GM12891 (cell line): ENCODE results near the gene THADA.

Source experiments
- DNase-seq: peaks from one replicate; pipeline ENCODE4 v3.0.0; 2011; ENCODE audit warnings: low spot score; ENCODE audit not compliant: insufficient read length
- FAIRE-seq: peaks from 2 replicates; lab custom pipeline; 2011; peaks lifted over from hg19 to GRCh38; lab: Jason Lieb, UNC
- PAX5 ChIP-seq: IDR thresholded peaks from 2 replicates; pipeline ENCODE4 v1.6.1; 2011; ENCODE audit warnings: low read length, moderate library complexity, mild to moderate bottlenecking; ENCODE audit not compliant: insufficient read depth, severe bottlenecking
- POLR2A ChIP-seq: IDR thresholded peaks from 2 replicates; pipeline ENCODE4 v1.6.1; 2011; ENCODE audit warnings: low read depth, low read length, control low read depth
- POLR2AphosphoS5 ChIP-seq: IDR thresholded peaks from 2 replicates; pipeline ENCODE4 v1.6.1; 2011; ENCODE audit warnings: low read depth, low read length, control low read depth
- POU2F2 ChIP-seq: IDR thresholded peaks from 2 replicates; pipeline ENCODE4 v1.6.1; 2011; ENCODE audit warnings: low read depth, mild to moderate bottlenecking, control low read depth, low read length, moderate library complexity
- SPI1 ChIP-seq: IDR thresholded peaks from 2 replicates; pipeline ENCODE4 v1.6.1; 2011; ENCODE audit warnings: low read depth, low read length, control low read depth
- TAF1 ChIP-seq: IDR thresholded peaks from 2 replicates; pipeline ENCODE4 v1.6.1; 2011; ENCODE audit warnings: low read depth, low read length, control low read depth

The THADA gene

GRCh38 chr2:43363120-43363519, 232.7 kb downstream of the THADA start:
- TF ChIP-seq POU2F2, result no peak
- TF ChIP-seq SPI1, result no peak
- TF ChIP-seq POLR2AphosphoS5, result no peak
- DNase-seq (no peak), FAIRE-seq (no peak)

DNA sequence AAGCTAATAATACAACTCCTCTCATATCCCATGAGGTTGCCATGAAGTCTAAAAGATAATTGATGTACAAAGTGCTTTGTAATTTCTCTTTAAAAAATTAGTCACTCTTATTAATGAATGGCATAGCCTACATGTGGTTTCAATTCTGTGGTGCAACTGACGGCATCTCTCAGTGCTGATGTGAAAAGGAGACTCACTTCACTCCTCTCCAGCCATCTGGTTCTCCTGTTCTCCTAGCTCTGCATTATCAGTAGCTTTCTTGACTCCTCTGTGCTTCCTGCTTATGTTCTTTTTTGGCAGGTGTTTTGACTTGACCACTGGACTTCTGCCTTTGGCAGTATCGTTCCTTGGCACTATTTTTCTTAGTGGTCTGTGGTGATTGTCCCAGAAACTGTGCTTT, 234.6 kb downstream of the THADA start:
- FAIRE-seq (no peak), DNase-seq (no peak)
- TF ChIP-seq POU2F2 (no peak), SPI1 (no peak), POLR2A (no peak), PAX5 (no peak), TAF1 (no peak), POLR2AphosphoS5 (no peak)

GRCh38 chr2:43360137-43360536, 235.7 kb downstream of the THADA start:
- no peak for TF ChIP-seq POU2F2
- no peak for TF ChIP-seq POLR2A
- TF ChIP-seq POLR2AphosphoS5, result no peak
- no peak for TF ChIP-seq SPI1
- no peak for TF ChIP-seq TAF1
- no peak for TF ChIP-seq PAX5
- no peak for FAIRE-seq
- DNase-seq, result no peak

- FAIRE-seq (no peak), DNase-seq (no peak)
- no peak for TF ChIP-seq POLR2AphosphoS5
- TF ChIP-seq POLR2A, result no peak
- TF ChIP-seq POU2F2, result no peak
- TF ChIP-seq PAX5, result no peak
- TF ChIP-seq TAF1, result no peak
- no peak for TF ChIP-seq SPI1
These were observed 237.2 kb downstream of the THADA start for GRCh38 chr2:43358410-43359201.

- TF ChIP-seq SPI1 (no peak), POLR2A (no peak), POLR2AphosphoS5 (no peak), TAF1 (no peak), PAX5 (no peak), POU2F2 (no peak)
These were observed 239.1 kb downstream of the THADA start for GRCh38 chr2:43356774-43357173.

GRCh38 chr2:43355399-43355798, 240.4 kb downstream of the THADA start:
- TF ChIP-seq TAF1 (no peak), PAX5 (no peak), POU2F2 (no peak), POLR2A (no peak), SPI1 (no peak), POLR2AphosphoS5 (no peak)
- FAIRE-seq, result no peak
- DNase-seq, result no peak

More at GRCh38 chr2:43356774-43357173, 239.1 kb downstream of the THADA start:
- no peak for DNase-seq
- no peak for FAIRE-seq

DNA sequence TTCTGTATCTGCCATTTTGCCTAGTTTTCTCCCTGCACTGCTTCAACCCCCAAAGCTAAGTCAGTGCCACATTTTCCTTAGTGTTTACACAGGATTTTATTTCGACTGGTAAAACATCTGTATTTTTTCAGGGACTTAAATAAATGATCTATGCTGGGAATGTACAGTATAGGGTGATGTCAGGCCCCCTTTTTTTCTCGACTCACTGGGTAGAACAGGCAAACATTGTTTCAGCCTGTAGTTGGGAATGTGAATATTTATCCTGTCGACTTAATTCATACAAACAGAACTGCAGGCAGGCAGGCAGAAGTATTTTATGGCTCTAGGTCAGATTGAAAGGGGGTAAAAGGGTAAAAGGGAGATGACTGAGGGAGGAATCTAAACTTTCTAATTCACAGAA, 245.9 kb downstream of the THADA start:
- no peak for DNase-seq
- TF ChIP-seq POU2F2, result no peak
- no peak for FAIRE-seq

DNA sequence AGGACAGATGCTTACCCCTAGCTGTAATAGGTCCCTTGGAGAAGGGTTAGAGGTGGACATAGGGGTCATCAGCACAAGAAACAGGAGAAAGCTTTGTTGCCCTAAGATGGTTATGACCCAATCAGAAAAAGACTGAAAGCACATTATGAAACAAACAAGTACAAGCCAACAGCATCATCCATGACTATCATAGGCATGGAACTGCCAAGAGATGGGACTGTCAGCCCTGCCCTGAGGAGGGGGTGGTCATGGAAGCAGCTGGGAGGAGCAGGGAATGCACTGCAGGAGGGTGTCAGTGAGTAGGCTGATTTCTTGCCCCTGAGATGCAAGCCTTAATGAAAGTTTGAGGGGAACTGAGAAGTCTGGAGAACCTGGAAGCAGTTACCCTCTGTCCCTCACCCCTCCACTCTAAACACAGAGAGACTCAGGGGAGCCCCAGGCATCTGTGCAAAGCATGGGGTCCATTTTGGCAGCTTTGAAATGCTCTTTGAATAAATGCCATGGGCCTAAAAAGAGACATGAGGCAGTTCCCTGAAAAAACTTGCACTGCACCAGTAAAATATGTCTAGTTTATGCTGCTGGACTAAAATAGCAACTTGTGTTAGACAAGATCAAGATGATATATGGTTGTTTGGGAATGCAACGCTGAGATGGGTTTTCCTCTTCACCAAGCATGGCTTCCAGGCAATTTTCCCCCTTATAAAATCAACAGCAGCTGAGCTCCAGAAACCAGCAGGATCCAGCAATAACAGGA, 246.8 kb downstream of the THADA start:
- no peak for FAIRE-seq
- TF ChIP-seq SPI1 (no peak), PAX5 (no peak), POLR2AphosphoS5 (no peak), POLR2A (no peak), TAF1 (no peak), POU2F2 (no peak)

DNA sequence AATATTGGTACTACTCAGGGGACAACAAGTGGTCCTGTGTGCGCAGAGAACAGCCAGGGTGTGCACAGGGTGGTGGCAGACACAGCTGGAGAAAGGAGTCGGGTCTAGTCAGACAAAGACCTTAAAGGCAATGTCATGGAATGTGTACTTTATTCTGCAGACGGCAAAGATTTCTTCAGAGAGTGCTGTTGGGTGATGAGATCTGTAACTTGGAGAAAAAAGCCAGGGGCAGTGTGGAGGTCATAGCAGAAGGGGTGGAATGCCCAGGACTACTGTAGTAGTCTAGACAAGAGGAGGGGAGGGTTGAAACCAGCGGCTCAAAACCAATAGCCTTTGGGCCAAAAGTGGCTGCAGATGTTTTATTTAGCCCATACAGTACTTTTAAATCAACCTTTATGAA, 248.1 kb downstream of the THADA start:
- no peak for TF ChIP-seq TAF1
- no peak for TF ChIP-seq POLR2AphosphoS5
- TF ChIP-seq POU2F2, result no peak
- TF ChIP-seq POLR2A, result no peak
- TF ChIP-seq PAX5, result no peak
- TF ChIP-seq SPI1, result no peak
- DNase-seq (no peak), FAIRE-seq (no peak)

More for the DNA sequence above, 246.8 kb downstream of the THADA start:
- DNase-seq, result no peak
